HL-60/S4 (cell line): Measurements from ENCODE around the gene CAPG.
"Not testable (repeated sequence)": the region's sequence is repeated elsewhere in the genome, so short reads cannot be mapped to it uniquely, and the experiment has no call there.

Experiments used
- in situ Hi-C: fragments of 300-500 bp; cut with MboI; formaldehyde crosslinking; loops from 2 replicates; pipeline ENCODE4 v1.14.3; 2022; ENCODE audit warnings: low sequenced_read_pairs

Gene CAPG, protein sequence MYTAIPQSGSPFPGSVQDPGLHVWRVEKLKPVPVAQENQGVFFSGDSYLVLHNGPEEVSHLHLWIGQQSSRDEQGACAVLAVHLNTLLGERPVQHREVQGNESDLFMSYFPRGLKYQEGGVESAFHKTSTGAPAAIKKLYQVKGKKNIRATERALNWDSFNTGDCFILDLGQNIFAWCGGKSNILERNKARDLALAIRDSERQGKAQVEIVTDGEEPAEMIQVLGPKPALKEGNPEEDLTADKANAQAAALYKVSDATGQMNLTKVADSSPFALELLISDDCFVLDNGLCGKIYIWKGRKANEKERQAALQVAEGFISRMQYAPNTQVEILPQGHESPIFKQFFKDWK

DNA sequence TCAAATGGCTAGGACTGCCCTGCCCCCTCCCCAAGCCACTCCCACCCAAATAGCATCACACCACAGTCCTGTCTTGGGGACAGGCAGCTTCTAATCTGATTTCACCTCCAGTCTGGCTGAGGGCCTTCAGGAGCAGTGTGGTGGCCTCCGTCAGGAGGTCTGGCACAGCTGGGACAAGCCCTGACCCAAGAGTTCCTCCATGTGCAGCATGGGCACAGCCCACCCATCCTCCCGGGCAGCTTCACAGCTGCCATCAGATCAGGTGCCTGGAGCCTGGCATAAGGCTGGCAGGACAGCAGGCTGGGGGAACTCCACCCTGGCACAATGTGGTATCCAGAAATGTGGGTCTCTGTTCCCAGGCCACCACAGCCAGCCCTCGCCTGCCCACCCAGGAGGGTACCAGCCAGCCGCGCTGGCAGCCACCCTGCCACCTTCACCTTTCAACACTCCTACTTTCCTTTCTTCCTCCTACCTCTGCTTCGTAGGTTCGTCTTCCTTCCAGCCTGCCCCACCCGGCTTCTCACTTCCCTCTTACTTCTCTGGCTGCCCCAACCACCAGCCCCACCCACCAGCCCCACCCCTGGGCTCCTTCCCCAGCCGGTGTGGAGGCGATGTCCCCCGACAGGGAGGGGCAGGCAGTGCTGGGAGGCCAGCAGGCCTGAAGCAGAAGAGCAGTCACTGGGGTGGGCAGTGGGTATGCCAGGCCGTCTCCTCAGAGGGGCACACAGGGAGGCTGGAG, at the start of gene CAPG:
Gene CAPG (minus strand): TSS at position 522 of the 739 bp plus-strand sequence. CDS start 8,221 bp downstream, outside the sequence.
- in situ Hi-C loops, result no loop called here

DNA sequence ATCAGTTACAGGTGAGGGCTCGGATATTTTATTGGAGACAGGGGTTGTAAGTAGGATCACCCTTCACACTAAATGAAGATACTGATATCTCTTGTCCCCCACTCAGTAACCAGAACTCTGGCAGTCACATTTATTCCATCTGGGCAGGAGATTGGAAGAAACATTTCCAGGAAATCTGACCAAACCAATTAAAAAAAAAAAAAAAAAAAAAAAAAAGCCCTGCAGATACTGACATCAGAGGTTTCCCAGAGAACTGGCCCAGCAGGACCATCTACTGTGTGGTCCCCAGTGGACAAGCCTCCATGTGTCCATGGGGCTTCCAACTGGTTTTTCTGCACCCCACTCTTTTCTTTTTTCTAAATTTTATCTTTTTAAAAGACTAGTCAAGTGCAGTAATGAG, 49.6 kb upstream of the CAPG start:
- in situ Hi-C loops, result no loop called here

DNA sequence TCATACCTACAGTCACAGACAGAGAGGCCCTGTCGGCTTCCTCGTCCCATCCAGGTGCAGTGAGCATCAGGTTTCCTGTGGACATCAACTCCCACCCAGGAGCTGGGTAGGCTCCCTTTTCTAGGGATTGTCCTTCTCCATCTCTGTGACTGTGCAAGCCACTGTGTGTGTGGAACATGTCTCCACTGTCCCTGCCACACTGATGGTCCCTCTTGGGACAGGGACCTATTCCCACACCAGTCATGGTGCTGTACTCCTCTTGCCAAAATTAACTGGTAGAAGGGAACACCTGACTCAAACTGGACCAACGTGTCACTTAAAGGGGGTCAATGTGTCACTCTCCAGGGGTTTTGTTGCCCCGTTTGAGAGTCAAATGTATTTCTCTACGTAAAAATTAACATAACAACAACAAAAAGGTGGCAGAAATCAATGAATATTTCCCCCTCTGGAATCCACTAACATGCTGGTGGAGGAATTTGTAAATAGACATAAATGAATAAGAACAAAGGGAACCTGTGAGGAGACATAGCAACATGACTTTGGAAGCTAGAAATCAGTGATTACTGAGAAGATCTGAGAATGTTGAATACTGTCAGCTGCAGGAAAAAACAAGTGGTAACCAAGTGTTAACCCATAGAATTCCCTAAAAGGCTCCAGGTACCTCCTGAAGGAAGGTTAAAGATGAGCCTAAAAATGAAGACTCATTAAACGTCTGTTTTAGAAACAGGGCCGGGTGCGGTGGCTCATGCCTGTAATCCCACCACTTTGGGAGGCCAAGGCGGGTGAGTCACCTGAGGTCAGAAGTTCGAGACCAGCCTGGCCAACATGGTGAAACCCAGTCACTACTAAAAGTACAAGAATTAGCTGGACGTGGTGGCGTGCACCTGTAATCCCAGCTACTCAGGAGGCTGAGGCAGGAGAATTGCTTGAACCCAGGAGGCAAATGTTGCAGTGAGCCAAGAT, 48.7 kb upstream of the CAPG start:
- in situ Hi-C loops, result no loop called here

DNA sequence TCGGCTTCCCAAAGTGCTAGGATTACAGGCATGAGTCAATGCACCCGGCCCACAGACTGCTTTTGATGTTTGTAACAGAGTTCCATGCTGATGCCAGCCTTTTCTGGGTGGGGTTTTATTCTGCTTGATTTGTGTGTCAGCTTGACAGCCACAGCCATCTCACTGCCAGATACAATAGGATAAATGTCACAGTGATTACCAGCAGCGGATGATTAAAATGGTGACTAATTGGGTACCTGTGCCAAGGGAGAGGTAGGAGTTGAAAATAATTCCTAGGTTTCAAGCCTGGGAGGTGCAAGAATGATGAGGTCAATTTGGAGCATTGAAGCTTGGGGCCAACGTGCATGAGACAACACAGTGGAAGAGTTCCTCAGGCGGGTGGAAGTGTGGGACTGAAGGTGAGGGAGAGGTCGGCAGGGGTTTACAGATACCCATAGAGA, 47.7 kb upstream of the CAPG start:
- in situ Hi-C loops, result no loop called here

DNA sequence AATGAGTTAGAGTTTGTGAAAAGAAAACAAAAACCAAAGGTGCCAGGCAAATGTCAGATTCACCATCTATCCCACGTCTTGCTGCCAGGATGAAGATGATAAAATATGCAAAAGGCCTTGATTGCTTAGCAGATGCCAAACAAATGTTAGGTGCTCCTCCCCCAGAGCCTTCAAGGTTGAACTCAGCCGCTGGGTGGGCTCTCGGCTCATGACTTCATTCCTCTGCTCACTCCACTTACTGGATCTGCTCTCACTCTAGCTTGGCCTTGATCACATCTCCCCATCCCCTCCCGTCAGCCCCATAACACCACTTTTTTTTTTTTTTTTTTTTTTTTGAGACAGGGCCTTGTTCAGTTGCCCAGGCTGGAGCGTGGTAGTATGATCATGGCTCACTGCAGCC, 46.9 kb upstream of the CAPG start:
- in situ Hi-C loops, result no loop called here

DNA sequence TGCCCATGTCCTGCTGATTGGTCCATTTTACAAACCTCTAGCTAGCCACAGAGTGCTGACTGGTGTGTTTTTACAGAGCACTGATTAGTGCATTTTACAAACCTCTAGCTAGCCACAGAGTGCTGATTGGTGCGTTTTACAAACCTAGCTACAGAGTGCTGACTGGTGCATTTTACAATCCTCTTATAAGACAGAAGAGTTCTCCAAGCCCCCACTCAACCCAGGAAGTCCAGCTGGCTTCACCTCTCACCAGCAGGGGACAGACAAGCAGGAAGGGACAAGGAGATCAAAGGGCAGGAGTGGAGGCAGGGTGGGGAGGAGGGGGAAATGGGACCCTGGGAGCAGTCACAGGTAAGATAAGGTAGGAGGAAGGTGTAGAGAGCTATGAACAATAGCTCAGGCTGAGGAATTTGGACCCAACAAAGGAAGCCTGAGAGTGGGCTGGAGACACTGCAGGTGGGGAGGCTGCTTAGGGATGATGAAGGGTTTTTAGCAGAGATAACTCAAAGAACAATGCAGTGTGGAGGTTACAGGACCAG, 45.5 kb upstream of the CAPG start:
- in situ Hi-C loops, result no loop called here

DNA sequence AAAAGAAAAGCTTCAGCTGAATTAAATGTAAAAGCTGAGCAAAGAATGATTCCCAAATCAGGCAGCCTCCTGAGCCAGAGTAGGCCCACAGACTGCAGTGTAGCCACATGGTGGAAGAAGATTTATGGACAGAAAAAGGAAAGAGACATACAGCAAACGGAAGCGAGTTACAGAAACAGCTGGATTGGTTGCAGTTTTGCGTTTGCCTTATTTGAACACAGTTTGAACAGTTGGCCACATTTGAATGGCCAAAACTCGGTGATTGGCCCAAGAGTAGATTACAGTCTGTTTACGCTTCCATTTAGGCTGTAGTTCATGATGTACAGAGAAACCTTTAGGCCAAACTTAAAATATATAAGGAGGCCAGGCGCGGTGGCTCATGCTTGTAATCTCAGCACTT, 43.4 kb upstream of the CAPG start:
- in situ Hi-C loops, result no loop called here

DNA sequence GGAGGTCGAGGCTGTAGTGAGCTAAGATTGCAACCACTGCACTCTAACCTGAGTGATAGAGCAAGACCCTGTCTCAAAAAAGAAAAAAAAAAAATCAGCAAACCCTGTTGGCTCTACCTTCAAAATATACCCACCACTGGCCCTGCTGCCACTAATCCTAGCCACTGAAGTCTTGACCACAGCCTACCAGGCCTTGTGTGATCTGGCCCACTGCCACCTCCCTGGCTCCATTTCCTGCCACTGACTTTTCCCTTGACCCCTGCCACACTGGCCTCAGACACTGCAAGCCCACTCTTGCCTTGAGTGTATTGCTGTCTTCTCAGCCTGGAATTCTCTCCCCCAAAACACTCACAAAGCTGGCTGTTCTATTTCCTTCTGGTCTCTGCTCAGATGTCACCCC, 42.1 kb upstream of the CAPG start:
- in situ Hi-C loops, result no loop called here

DNA sequence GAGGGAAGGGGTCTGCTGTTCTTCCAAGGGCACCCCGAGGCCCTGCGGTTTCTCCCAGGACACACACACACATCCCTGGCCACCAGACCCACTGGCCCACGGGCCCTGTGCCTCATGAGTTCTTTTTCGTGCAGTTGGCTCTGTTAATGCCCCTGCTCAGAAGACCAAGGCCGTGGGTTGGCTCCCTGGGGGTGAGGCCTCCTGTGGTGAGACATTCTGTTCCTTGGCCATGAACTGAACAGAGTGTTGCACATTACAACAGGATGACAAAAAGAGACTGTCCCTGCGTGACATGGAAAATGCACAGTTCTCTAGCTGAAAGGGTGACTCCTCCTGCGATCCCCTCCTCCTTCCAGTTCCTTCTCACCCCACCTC, 39.0 kb upstream of the CAPG start:
- in situ Hi-C loops, result no loop called here

DNA sequence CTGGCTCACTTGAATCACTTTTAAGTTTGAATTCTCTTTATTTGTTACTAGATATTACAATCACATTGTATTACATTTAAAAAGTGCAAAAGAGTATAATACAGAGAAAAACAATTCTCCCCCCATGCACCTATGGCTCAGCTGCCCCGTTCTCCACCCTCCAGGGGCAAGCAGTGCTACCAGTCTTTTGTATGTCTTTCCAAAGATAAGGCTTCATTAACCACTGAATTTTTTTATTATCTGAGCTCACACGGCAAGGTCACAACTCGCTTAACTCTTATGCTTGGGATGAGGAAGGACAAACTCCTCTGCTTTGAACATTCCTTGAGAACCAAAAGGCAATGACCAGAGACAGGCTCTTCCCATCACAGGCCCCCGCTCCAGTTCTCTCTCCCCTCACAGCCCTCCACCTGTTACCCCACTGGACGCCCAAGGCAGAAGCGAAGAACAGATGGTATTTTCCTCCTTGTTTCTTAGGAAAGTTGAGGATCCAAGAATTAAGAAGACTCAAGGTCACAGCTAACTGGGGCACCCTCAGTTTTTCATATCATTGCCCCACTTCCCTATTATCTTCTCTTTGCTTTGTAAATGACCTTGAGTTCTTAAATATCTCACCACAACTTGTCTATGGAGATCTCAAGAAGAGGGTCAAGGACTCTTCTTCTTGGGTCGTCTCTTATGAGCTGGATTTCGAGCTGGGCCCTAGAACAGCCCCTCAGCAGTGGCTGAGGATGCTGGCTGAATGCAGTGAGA, 38.5 kb upstream of the CAPG start:
- in situ Hi-C loops, result no loop called here

DNA sequence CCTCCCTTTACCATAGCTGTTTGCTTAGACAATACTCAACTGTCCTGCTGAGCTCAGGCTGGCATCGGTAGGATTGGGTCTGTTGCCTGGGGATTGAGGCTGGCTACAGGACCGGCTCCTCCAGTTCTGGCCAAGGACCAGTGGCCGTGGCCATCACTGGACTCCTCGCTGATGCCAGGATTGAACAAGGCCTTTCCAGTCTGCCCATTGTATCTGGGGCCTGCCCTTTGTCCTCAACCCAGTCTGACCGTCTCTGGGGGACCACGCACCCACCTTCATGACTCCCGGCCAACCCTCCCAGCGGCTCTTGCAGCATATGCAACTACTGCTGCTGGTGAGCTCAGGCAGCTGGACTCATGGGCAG, 37.0 kb upstream of the CAPG start:
- in situ Hi-C loops, result no loop called here

DNA sequence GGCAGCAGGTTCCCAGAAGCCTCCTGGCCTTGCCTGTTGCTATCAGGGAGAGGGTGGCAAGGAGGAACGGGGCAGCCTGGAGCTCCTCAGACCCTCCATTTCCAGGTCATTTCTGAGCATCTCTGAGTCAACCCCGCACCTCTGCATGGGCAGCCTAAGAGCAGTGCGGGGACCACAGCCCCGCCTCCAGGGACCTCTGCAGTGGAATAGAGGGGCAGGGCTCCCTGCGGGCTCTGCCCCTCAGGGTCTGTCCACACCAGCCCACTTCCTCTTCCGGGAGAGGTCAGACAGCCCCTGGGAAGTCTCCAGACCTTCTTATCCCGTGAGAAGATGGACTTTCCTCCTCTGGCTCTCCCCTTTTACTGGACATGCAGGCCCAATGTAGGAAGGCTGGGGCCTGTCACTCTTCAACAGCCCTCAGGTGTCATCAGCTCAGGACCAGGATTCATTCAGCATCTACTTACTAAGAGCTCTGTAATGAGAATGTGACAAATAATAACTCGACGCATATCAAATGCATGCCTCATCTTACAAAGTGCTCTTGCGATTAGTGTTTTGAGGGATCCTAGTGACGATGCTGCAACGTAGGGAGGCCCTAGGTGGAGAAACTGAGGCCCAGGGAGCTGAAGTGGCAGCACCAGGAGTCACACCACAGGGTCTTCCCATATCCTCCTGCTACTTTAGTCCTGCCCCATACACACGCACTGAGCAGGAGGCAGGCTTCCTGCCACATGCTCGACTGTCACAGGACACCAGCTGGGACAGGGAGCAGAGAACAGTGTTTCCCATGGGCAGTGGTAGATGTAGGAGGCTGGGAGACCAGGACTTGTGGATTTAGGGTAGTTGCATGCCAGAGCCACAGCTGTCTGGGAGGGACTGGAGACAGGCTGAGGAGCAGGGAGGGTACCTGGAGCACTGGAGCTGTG, 36.4 kb upstream of the CAPG start:
- in situ Hi-C loops, result no loop called here

DNA sequence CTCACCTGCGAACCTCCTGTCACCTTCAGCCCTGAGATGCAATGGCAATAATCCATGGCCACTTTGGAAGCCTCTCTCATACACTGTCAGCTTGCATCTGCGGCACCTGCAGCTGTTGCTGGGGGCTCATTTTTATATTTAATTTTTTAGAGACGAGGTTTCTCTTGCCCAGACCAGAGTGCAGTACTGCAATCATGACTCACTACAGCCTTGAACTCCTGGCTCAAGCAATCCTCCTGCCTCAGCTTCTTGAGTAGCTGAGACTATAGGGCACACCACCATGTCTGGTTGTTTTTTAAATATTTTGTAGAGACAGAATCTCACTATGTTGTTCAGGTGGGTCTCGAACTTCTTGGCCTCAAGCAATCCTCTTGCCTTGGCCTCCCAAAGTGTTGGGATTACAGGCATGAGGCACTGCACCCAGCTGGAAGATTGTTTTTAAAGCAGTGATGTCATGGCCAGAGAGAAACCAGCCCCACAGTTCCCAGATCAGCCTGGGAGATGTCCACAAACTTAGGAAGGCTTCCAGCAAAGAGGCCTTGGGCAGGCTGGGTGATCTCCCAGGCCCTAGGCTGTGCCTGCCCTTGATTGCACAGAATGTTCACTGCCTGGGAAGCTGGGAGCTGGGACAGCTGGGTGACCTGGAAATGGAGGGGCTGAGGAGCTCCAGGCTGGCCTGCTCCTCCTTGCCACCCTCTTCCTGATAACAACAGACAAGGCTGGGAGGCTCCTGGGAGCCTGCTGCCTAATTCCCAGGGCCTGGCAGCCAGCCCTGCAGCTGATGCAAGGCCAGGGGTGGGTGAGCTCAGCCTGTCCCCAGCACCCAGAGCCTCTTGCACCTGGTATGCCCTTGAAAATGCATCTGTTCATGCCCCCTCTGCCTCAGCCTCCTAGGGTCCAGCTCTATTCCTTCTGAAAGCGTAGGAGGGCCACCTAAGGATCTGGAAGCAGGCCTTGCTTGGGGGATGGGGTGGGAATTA, 35.4 kb upstream of the CAPG start:
- in situ Hi-C loops, result no loop called here

DNA sequence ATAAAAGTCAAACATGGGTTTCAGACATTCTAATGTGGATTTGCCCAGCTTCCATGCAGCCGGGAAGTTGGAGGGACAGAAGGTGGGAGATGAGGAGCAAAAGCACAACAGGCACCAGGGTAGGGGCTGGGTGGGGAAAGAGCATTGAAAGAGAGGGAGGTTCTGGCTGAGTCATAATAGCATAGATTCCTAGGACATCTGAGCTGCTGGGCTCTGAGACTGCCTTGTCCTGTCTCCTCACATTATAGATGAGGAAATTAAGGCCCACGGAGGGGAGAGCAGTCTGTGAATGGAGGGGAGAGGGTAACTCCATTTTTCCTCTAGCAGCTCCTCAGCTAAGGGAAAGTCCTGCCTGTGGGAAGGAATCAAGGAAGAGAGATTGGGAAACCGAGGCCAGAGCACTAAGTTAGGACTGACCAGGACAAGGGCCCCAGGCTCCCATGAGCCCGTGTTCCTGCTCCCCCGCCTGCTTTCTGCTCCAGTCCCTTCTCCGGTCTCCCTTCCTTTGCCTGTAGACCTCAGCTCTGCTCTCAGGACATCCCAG, 34.5 kb upstream of the CAPG start:
- in situ Hi-C loops, result no loop called here

DNA sequence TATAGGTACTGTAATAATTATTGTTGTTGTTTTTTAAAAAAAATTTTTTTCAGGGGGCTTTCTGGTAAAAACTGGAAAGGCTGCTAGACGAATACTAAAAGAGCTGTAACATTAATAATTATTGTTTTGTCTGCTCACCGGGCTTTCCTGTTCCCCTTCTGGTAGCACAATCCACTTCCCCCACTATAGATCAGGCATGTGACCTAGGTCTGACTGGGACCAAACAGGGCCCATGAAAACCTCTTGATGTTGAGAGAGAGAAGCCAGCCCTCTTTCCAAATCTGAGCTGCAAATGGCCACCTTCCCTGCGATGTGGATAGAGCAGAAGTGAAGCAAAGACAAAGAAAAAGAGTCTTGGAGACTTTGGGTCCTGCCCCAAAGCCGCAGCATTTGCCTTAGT, 31.7 kb upstream of the CAPG start:
- in situ Hi-C loops, result no loop called here

DNA sequence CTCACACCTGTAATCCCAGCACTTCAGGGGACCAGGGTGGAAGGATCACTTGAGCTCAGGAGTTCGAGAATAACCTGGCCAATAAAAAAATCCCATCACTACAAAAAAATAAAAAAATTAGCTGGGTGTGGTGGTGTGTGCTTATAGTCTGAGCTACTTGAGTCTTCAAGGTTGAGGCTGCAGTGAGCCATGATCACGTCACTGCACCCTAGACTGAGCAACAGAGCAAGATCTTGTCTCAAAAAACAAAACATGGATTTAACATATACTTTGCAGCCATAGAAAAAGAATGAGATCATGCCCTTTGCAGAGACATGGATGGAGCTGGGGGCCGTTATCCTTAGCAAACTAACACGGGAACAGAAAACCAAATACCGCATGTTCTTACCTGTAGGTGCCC, 30.6 kb upstream of the CAPG start:
- in situ Hi-C loops, result no loop called here

DNA sequence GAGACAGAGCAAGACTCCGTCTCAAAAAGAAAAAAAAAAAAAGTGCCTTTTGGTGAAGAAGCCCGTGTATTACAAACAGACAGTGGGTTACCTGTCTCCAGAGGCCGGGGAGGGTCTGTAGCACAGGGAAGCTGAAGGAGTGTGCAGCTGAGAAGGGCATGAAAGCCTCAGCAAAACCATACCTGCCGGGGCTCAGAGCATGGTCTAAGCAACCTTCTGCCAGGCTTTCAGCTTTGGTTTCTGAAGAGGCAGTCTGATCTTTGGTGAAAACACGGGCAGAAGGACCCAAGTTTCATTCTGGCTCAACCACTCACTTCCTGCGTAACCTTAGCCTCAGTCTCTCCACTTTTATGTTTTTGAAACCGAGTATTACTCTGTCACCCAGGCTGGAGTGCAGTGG, 29.8 kb upstream of the CAPG start:
- in situ Hi-C loops, result no loop called here

DNA sequence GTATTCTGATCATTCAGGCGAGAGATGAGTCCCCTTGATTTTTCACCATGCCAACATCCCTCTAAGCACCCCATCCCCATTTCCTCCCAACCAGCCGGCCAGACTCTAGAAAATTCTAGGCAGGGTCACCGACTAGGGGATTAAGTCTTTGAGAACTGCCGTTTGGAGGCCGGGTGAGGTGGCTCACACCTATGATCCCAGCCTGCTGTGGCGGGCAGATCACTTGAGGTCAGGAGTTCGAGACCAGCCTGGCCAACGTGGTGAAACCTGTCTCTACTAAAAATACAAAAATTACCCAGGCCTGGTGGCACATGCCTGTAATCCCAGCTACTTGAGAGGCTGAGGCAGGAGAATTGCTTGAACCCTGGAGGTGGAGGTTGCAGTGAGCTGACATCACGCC, 29.4 kb upstream of the CAPG start:
- in situ Hi-C loops, result not testable (repeated sequence)
